ENCODE results near the gene GPM6B. TPM values are rescaled to one million over a fixed set of nuclear protein-coding genes. Genes with fewer than 3 reads are reported as not detected.

GPM6B gene
- total and polyA plus RNA-seq, 2 of the 4 experiments (the other 2 are of a cell fraction): 4.2 to 5.9 TPM

- Histone ChIP-seq H3K27ac (ENCODE audit: insufficient read depth, low read length) (no peak overlapping the region), H4K8ac (ENCODE audit: low read depth in 2 of 2, low read length in 2 of 2) (no peak overlapping the region), H2AK5ac (ENCODE audit: low read depth, low read length) (no peak overlapping the region), H3K23ac (ENCODE audit: low read depth, low read length) (no peak overlapping the region), H2BK20ac (ENCODE audit: low read depth, low read length) (no peak overlapping the region), H3K9me1 (ENCODE audit: insufficient read depth, low read length) (no peaks in the 10 kb centered on the region), H4K91ac (ENCODE audit: insufficient read depth, low read depth, low read length) (no peak overlapping the region), H3K4me2 (ENCODE audit: low read depth, low read length) (no peak overlapping the region), H3K36me3 (ENCODE audit: control insufficient read depth, insufficient read depth, low read length) (peaks cover 2% of the 10 kb centered on the region), H3K79me1 (ENCODE audit: low read depth in 1 of 2, low read length in 2 of 2) (no peaks in the 10 kb centered on the region), H3K9ac (ENCODE audit: low read depth, low read length) (no peak overlapping the region), H4K20me1 (ENCODE audit: insufficient read depth, low read length) (no peaks in the 10 kb centered on the region), H2AFZ (replicated peaks; ENCODE audit: low read length, poor library complexity) (no peak overlapping the region), H2BK5ac (ENCODE audit: low read depth, low read length, poor library complexity, severe bottlenecking) (no peak overlapping the region), H3K56ac (ENCODE audit: extremely low read depth, insufficient read depth, low read length) (no peak overlapping the region), H3K4ac (ENCODE audit: low read depth, low read length) (no peak overlapping the region), H2BK120ac (ENCODE audit: low read depth, low read length) (no peak overlapping the region), H3K18ac (ENCODE audit: low read depth, low read length) (no peak overlapping the region), H3K9me3 (ENCODE audit: control insufficient read depth, insufficient read depth, low read length) (no peaks in the 10 kb centered on the region), H3K4me1 (ENCODE audit: control insufficient read depth, insufficient read depth, low read length) (peaks cover under 1% of the 10 kb centered on the region), H2BK15ac (ENCODE audit: low read depth, low read length) (no peak overlapping the region), H3K4me3 (ENCODE audit: insufficient read depth, low read depth, low read length) (no peak overlapping the region), H2AK9ac (replicated peaks; ENCODE audit: low read depth, low read length, poor library complexity) (no peak overlapping the region), H4K5ac (ENCODE audit: low read depth, low read length) (no peak overlapping the region), H3K14ac (replicated peaks; ENCODE audit: low read depth, low read length) (no peak overlapping the region), H3K27me3 (ENCODE audit: control insufficient read depth, insufficient read depth, low read length) (no peaks in the 10 kb centered on the region)
- dilution Hi-C loops (cut with HindIII; ENCODE audit: low sequenced_read_pairs, unreplicated experiment): no loop called here
- intact Hi-C loops (cut with micrococcal nuclease): loop anchor here (10.0 kb wide), 1 partner anchor 928 kb away; no protein-coding TSS in a partner anchor
- ATAC-seq (ENCODE audit: low read depth) (no peak), DNase-seq (no peak)
- CTCF ChIA-PET: no interaction called here
- in situ Hi-C loops (cut with MboI; ENCODE audit: low sequenced_read_pairs): loop anchor here (10.0 to 25.0 kb wide), 2 partner anchors 228 to 780 kb away; no protein-coding TSS in a partner anchor
- POLR2A ChIA-PET (ENCODE audit: unreplicated experiment): no interaction called here
- no TSS peak for BruUV-seq (replicated peaks)
- no CpG with 5 or more reads among the region's 13 CpGs for WGBS, 2 experiments (ENCODE audit: extremely low coverage in 2 of 2, insufficient read length in 1 of 2)
- no peak for TF ChIP-seq POLR2A (IDR thresholded peaks at IDR 0.05; ENCODE audit: low read depth, low read length)
- TF ChIP-seq, protein P1, sequence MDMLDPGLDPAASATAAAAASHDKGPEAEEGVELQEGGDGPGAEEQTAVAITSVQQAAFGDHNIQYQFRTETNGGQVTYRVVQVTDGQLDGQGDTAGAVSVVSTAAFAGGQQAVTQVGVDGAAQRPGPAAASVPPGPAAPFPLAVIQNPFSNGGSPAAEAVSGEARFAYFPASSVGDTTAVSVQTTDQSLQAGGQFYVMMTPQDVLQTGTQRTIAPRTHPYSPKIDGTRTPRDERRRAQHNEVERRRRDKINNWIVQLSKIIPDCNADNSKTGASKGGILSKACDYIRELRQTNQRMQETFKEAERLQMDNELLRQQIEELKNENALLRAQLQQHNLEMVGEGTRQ (IDR thresholded peaks at IDR 0.05; ENCODE audit: low read depth, low read length): no peak
- TF ChIP-seq CEBPB (IDR thresholded peaks at IDR 0.05; ENCODE audit: low read depth, low read length): no peak
- no peak for TF ChIP-seq MAFK (IDR thresholded peaks at IDR 0.05; ENCODE audit: low read depth, low read length)
- TF ChIP-seq ELK1 (IDR thresholded peaks at IDR 0.05; ENCODE audit: borderline replicate concordance, low read depth, low read length): no peak
- no peak for TF ChIP-seq RAD21 (IDR thresholded peaks at IDR 0.05; ENCODE audit: low read length)
- no peak for TF ChIP-seq SMC3 (IDR thresholded peaks at IDR 0.05; ENCODE audit: low read depth, low read length)
- no peak for TF ChIP-seq RFX5 (IDR thresholded peaks at IDR 0.05; ENCODE audit: low read depth, low read length)
- TF ChIP-seq RCOR1 (IDR thresholded peaks at IDR 0.05; ENCODE audit: insufficient replicate concordance, low read length): no peak
- TF ChIP-seq MXI1 (IDR thresholded peaks at IDR 0.05; ENCODE audit: borderline replicate concordance, low read depth, low read length): no peak
These were observed 74.3 kb downstream of the GPM6B start for GRCh38 chrX:13742397-13743176.

Measured in IMR-90 (cell line).